ENCODE measurements around the gene DEXI. TPM values are rescaled to one million over a fixed set of nuclear protein-coding genes. Genes with fewer than 3 reads are reported as not detected.
A peak's percentile ranks its signal among the peaks of the same experiment; 100 is the strongest.

The DEXI gene
- total RNA-seq, 2 donors from 2014 or later: 31.5 to 32.0 TPM

GRCh38 chr16:10933865-10934264, 8.4 kb downstream of the DEXI start:
- 93 to 96% methylated on average over 4 to 8 of the region's 8 CpGs for WGBS, 2 experiments (ENCODE audit: insufficient coverage in 1 of 2, insufficient read length in 1 of 2)
- Mint-ChIP-seq H3K27ac (peak overlapping the region; percentile 18), H3K4me1 (peaks cover 4% of the 10 kb centered on the region), H3K9me3 (no peaks in the 10 kb centered on the region), H3K27me3 (ENCODE audit: insufficient read depth) (no peaks in the 10 kb centered on the region), H3K4me3 (no peak overlapping the region), H3K36me3 (ENCODE audit: low read depth) (peaks cover 22% of the 10 kb centered on the region)
- Histone ChIP-seq H3K27ac (ENCODE audit: low read depth, low read length) (no peak overlapping the region), H3K4me3 (ENCODE audit: low read length) (no peak overlapping the region), H3K27me3 (ENCODE audit: control insufficient read depth, insufficient read depth, low read length, poor library complexity, severe bottlenecking) (no peaks in the 10 kb centered on the region), H3K4me1 (ENCODE audit: control insufficient read depth, insufficient read depth, low read length) (no peaks in the 10 kb centered on the region), H3K36me3 (ENCODE audit: control insufficient read depth, insufficient read depth, low read length) (peaks cover 15% of the 10 kb centered on the region), H3K9me3 (ENCODE audit: control insufficient read depth, low read length) (no peaks in the 10 kb centered on the region), H3K9ac (ENCODE audit: extremely low read depth, low read length, poor library complexity, severe bottlenecking) (no peak overlapping the region)
- DNase-seq: no peak
- peak; percentile 24 for TF ChIP-seq CTCF (conservative IDR thresholded peaks at IDR 0.05)

GRCh38 chr16:10932959-10933710, 9.1 kb downstream of the DEXI start:
- no peaks in the 10 kb centered on the region for H3K9me3 ChIP-seq (ENCODE audit: control insufficient read depth, low read length)
- peak overlapping the region; percentile 18 for H3K27ac Mint-ChIP-seq
- H3K36me3 ChIP-seq (ENCODE audit: control insufficient read depth, insufficient read depth, low read length): peaks cover 10% of the 10 kb centered on the region
- no peak overlapping the region for H3K4me3 Mint-ChIP-seq
- no peak overlapping the region for H3K27ac ChIP-seq (ENCODE audit: low read depth, low read length)
- WGBS, 2 experiments (ENCODE audit: insufficient coverage in 1 of 2, insufficient read length in 1 of 2): 93 to 98% methylated on average over 7 to 11 of the region's 11 CpGs
- H3K27me3 ChIP-seq (ENCODE audit: control insufficient read depth, insufficient read depth, low read length, poor library complexity, severe bottlenecking): no peaks in the 10 kb centered on the region
- H3K36me3 Mint-ChIP-seq (ENCODE audit: low read depth): peaks cover 20% of the 10 kb centered on the region
- no peaks in the 10 kb centered on the region for H3K27me3 Mint-ChIP-seq (ENCODE audit: insufficient read depth)
- H3K4me3 ChIP-seq (ENCODE audit: low read length): no peak overlapping the region
- DNase-seq: no peak
- TF ChIP-seq CTCF (conservative IDR thresholded peaks at IDR 0.05): no peak
- no peaks in the 10 kb centered on the region for H3K4me1 Mint-ChIP-seq
- H3K9ac ChIP-seq (ENCODE audit: extremely low read depth, low read length, poor library complexity, severe bottlenecking): no peak overlapping the region
- H3K9me3 Mint-ChIP-seq: no peaks in the 10 kb centered on the region
- no peaks in the 10 kb centered on the region for H3K4me1 ChIP-seq (ENCODE audit: control insufficient read depth, insufficient read depth, low read length)

- no peaks in the 10 kb centered on the region for H3K27me3 ChIP-seq (ENCODE audit: control insufficient read depth, insufficient read depth, low read length, poor library complexity, severe bottlenecking)
- no peak for DNase-seq
- no peak overlapping the region for H3K27ac Mint-ChIP-seq
- peaks cover 9% of the 10 kb centered on the region for H3K36me3 ChIP-seq (ENCODE audit: control insufficient read depth, insufficient read depth, low read length)
- H3K9me3 Mint-ChIP-seq: no peaks in the 10 kb centered on the region
- no peaks in the 10 kb centered on the region for H3K27me3 Mint-ChIP-seq (ENCODE audit: insufficient read depth)
- H3K4me3 Mint-ChIP-seq: no peak overlapping the region
- H3K36me3 Mint-ChIP-seq (ENCODE audit: low read depth): peaks cover 31% of the 10 kb centered on the region
- no peak overlapping the region for H3K4me3 ChIP-seq (ENCODE audit: low read length)
- H3K4me1 ChIP-seq (ENCODE audit: control insufficient read depth, insufficient read depth, low read length): no peaks in the 10 kb centered on the region
- H3K9me3 ChIP-seq (ENCODE audit: control insufficient read depth, low read length): no peaks in the 10 kb centered on the region
- WGBS, 2 experiments (ENCODE audit: insufficient coverage in 1 of 2, insufficient read length in 1 of 2): 95 to 96% methylated on average over 7 to 11 of the region's 11 CpGs
- no peak overlapping the region for H3K27ac ChIP-seq (ENCODE audit: low read depth, low read length)
- TF ChIP-seq CTCF (conservative IDR thresholded peaks at IDR 0.05): no peak
- H3K9ac ChIP-seq (ENCODE audit: extremely low read depth, low read length, poor library complexity, severe bottlenecking): no peak overlapping the region
- H3K4me1 Mint-ChIP-seq: no peaks in the 10 kb centered on the region
Measured at GRCh38 chr16:10931977-10932632, 10.2 kb downstream of the DEXI start.

All from endodermal cell (in vitro differentiated cells).